GM08714 (cell line): Measurements from ENCODE around the gene TMEM132C.

Experiments used
- H3K4me3 ChIP-seq: fragments of 200-500 bp; sonication (Bioruptor generic); 2 replicates; pipeline ENCODE4 v1.5.1; 2014; ENCODE audit warnings: mild to moderate bottlenecking, low read length, inconsistent platforms
- ZNF274 ChIP-seq: IDR thresholded peaks from 2 replicates; pipeline ENCODE4 v1.6.1; 2012; ENCODE audit warnings: mild to moderate bottlenecking, low read depth, low read length

The TMEM132C gene

DNA sequence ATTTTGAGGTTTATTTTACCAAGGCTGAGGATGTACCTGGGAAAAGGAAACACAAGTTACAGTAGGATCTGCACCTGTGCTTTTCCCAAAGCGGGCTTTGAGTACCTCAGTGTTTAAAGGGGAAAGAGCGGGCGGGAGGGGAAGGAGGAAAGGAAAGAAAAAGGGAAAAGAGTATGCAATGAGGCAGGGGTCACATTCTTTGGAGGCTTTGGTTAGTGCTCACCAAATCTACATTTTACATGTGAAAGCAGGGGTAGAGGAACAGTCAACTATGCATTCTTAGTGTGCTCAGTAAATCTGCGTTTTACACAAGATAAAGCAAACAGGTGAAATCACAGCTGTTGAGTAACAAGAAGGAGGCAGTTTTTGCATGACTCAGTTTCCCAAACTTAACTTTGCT, 242.2 kb downstream of the TMEM132C start:
- no peak for TF ChIP-seq ZNF274
- no peak overlapping the region for H3K4me3 ChIP-seq

- no peak overlapping the region for H3K4me3 ChIP-seq
- TF ChIP-seq ZNF274, result no peak
Observed at GRCh38 chr12:128510511-128510910, 243.5 kb downstream of the TMEM132C start.

DNA sequence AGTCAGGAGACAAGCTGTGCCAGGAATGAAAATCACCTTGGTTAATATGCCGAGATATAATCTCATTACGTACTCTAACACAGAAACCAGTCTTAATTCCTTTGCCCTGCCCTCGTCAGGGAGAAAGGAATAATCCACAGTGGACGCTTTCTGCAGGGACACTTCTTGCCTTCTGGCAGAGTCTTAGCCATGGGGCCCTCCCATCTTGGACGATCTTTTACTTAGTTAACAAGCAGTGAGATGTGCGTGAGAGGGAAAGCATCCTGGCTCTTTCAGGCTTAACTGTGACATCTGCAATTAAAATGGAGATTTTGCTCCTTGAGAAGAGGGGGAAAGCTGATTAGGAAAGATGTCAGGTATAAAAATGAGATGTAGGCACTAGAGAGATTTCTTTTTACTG, 246.4 kb downstream of the TMEM132C start:
- no peak for TF ChIP-seq ZNF274
- no peak overlapping the region for H3K4me3 ChIP-seq

DNA sequence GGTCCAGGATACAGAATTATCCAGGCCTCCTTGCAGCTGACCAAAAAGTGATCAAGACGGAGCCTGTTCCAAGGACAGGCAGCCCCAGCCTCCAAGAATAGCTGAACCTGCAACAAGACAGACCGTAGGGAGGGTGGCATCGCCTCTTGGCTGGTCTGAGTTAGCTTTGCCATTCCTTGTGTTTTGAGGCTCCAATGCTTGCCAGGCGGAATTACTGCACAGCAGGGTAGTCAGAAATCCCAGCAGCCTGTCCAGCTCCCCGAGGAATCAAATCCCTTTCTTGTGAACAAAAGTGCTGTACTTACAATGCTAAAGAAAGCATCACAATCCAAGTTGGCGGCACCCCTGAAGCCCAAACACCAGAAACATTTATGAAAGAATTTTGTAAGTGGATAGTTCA, 246.9 kb downstream of the TMEM132C start:
- no peak overlapping the region for H3K4me3 ChIP-seq
- no peak for TF ChIP-seq ZNF274

- H3K4me3 ChIP-seq, result no peak overlapping the region
- no peak for TF ChIP-seq ZNF274
Observed at GRCh38 chr12:128518644-128519043, 251.7 kb downstream of the TMEM132C start.

DNA sequence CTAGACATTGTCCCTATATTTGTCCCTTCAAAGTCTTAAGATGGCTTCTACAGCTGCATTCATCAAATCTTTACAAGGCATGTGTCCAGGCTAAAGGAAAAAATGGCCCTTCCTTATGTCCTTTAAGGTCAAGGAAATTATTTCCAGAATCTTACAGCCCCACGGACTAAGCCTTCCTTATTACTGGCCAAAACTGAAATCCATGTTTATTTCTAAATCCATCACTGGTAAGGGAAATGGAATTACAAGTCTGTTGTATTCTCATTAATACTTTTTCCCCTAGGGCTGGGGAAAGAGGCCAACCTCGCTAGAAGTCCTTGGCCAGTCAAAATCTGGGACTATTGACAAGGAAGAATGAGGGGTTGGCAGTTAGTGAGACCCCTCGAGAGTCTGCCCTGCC, 252.5 kb downstream of the TMEM132C start:
- TF ChIP-seq ZNF274, result no peak
- no peak overlapping the region for H3K4me3 ChIP-seq

DNA sequence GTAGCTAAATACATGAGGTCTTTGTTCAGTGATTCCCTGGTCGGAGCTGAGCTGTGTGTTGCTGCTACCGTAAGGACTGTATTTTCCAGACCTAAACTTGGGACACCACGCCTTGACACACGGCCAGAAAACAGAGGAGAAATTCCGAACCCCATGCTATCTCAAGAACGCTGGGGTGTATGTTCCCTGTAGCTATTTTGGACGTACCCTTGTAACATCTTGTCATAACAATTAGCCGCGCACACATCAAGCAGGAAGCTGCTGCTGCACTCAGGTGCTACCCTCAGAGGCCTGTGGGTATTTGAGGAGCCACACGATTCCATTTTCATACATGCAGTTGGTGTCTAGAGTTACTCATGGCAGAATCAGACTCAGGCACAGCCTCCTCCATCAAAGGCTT, 255.0 kb downstream of the TMEM132C start:
- no peak for TF ChIP-seq ZNF274
- no peak overlapping the region for H3K4me3 ChIP-seq

DNA sequence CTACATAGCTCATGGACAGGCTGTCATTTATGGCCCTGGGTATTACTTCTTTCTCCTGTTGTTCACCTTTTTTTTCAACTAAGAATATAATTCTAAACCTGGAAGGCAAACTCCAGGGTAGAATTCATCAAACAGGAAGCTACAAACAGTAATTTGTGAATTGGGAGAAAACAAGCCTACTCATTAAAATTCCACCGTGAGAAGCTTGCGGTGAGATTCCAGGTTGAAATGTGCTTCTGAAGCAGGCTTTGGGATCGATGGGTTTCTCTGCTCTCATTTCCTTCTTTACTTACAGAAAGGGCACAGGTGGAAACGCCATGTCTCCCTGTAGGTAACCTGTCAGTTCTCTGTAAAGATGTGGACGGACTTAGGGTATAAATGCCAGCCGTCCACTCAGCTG, 257.5 kb downstream of the TMEM132C start:
- no peak for TF ChIP-seq ZNF274
- H3K4me3 ChIP-seq, result no peak overlapping the region

- TF ChIP-seq ZNF274, result no peak
Observed at GRCh38 chr12:128531170-128531569, 264.2 kb downstream of the TMEM132C start.

GRCh38 chr12:128534906-128535305, 267.9 kb downstream of the TMEM132C start:
- no peak overlapping the region for H3K4me3 ChIP-seq

More at GRCh38 chr12:128531170-128531569, 264.2 kb downstream of the TMEM132C start:
- no peak overlapping the region for H3K4me3 ChIP-seq

DNA sequence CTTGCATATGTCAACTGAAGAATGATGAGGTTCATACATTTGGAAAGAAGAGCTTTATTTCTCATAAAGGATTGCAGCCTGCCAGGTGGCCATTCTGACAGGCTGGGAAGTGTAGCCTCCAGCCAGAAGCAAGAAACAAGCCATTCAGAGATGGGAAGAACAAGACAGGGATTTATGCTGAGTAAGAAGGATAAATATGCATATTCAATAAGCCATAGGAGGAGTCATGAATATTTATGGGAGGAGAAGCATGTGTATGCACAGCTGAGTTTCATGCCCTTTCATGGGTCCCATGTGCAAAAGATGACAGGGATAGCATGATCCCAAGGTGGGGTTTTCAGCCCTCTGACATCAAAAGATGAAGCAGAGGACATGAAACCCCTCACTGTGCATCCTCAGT, 269.8 kb downstream of the TMEM132C start:
- H3K4me3 ChIP-seq, result no peak overlapping the region
- TF ChIP-seq ZNF274, result no peak

More at GRCh38 chr12:128534906-128535305, 267.9 kb downstream of the TMEM132C start:
- no peak for TF ChIP-seq ZNF274

DNA sequence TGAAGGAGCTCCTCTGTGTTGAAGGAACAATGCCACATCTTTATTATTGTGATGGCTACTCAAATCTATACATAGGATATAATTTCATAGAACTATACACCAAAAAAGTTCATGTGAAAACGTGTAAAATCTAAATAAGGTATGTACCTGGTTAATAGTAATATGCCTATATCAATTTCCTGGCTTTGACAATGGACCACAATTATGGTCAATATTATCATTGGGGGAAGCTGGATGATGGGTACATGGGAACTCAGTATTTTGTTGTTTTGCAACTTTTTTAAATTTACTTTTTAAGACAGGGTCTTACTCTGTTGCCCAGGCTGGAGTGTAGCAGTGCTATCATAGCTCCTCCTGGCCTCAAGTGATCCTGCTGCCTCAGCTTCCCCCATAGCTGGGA, 270.7 kb downstream of the TMEM132C start:
- TF ChIP-seq ZNF274, result no peak
- no peak overlapping the region for H3K4me3 ChIP-seq

- H3K4me3 ChIP-seq, result no peak overlapping the region
- no peak for TF ChIP-seq ZNF274
Observed at GRCh38 chr12:128542844-128543243, 275.9 kb downstream of the TMEM132C start.

DNA sequence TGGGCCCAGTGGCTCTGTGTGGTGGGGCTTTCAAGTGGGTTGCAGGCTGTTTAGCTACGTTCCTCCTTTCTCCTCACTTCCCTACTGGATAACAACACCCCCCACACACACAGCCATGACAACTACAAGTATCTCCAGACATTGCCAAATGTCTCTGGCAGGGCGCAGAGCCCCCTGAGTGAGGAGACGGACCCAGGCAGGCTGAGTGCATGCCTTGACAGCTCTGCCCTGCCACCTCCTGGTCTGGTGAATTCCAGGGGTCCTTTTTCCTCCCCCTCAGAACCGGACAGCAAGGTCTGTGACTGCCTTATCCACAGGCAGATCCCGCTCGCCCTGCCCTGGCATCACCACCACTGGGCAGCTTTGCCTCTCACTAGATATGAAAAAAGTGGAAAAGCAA, 276.5 kb downstream of the TMEM132C start:
- H3K4me3 ChIP-seq, result no peak overlapping the region
- TF ChIP-seq ZNF274, result no peak

DNA sequence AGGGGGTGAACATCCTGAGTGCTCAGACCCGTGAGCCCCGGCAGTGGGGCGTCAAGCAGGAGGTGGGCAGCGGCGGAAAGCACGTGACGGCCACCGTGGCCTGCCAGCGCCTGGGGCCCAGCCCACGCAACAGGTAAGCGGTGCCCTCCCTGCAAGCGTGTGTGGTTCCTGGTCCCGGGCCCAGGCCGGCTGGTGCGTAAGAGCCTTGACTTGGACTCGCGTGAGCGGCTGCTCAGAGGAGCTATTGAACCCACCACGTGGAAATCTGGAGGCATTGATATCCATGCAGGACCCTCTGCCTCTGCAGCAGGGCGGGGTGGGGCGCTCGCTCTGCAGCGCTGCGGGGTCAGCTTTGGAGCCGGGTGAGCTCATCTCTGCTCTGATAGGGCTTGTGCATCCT, 277.0 kb downstream of the TMEM132C start:
- no peak for TF ChIP-seq ZNF274
- H3K4me3 ChIP-seq, result no peak overlapping the region

DNA sequence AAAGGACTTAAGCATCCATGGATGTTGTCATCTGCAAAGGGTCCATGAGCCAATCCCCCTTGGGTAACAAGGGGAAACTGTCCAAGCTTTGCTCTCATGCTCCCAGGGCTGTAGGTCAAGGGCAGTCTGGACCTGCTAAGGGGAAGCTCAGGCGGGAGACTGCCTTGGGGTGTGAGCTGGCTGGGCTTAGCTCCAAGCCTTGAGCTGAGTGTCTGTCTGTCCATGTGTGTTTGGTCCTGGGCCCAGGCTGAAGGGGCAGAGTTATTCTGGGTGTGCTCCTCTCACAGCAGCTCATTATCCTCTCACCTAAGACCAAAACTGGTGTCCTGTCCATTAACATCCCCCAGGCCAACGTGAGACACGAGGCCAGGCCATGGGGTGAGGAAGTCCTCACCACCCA, 282.0 kb downstream of the TMEM132C start:
- H3K4me3 ChIP-seq, result no peak overlapping the region
- no peak for TF ChIP-seq ZNF274
